KMS-11 (cell line): ENCODE data around the gene HOXD9.

Experiments used
- H2AFZ ChIP-seq: fragments of 200-600 bp; sonication (generic); 2 replicates; pipeline ENCODE4 v1.6.1; 2016; ENCODE audit warnings: antibody characterized with exemption, mixed run types, low read depth
- H3K27ac ChIP-seq: fragments of 200-600 bp; sonication (generic); 2 replicates; pipeline ENCODE4 v1.6.1; 2016; ENCODE audit warnings: mild to moderate bottlenecking, mixed run types
- H3K27me3 ChIP-seq: fragments of 200-600 bp; sonication (generic); 2 replicates; pipeline ENCODE4 v1.6.1; 2017; ENCODE audit warnings: mild to moderate bottlenecking, low read depth, mixed run types, moderate library complexity; ENCODE audit not compliant: insufficient read depth
- H3K36me3 ChIP-seq: fragments of 200-600 bp; sonication (generic); 2 replicates; pipeline ENCODE4 v1.6.1; 2017; ENCODE audit warnings: mild to moderate bottlenecking, mixed run types; ENCODE audit not compliant: insufficient read depth
- H3K4me1 ChIP-seq: fragments of 200-600 bp; sonication (generic); 2 replicates; pipeline ENCODE4 v1.6.1; 2016; ENCODE audit warnings: mild to moderate bottlenecking, low read depth, mixed run types; ENCODE audit not compliant: poor library complexity, severe bottlenecking
- H3K4me2 ChIP-seq: fragments of 200-600 bp; sonication (generic); 2 replicates; pipeline ENCODE4 v1.7.0; 2016; ENCODE audit warnings: mild to moderate bottlenecking, mixed run types
- H3K4me3 ChIP-seq: fragments of 200-600 bp; sonication (generic); IDR thresholded peaks from 2 replicates; pipeline ENCODE4 v1.6.1; 2017; ENCODE audit warnings: low read depth, low read length, mixed read lengths; ENCODE audit not compliant: insufficient read depth
- H3K79me2 ChIP-seq: fragments of 200-600 bp; sonication (generic); 2 replicates; pipeline ENCODE4 v1.6.1; 2016; ENCODE audit warnings: low read depth, mixed run types; ENCODE audit not compliant: insufficient read depth
- H3K9ac ChIP-seq: fragments of 200-600 bp; sonication (generic); 2 replicates; pipeline ENCODE4 v1.6.1; 2016; ENCODE audit warnings: mild to moderate bottlenecking, mixed run types
- H4K20me1 ChIP-seq: fragments of 200-600 bp; sonication (generic); 2 replicates; pipeline ENCODE4 v1.6.1; 2016; ENCODE audit warnings: mild to moderate bottlenecking, mixed run types; ENCODE audit not compliant: insufficient read depth
- TF ChIP-seq, protein P1 (sequence below): fragments of 200-600 bp; sonication (generic); conservative IDR thresholded peaks from 2 replicates; pipeline ENCODE4 v1.6.1; 2017; ENCODE audit warnings: low read depth, mild to moderate bottlenecking, antibody characterized with exemption, low read length, moderate library complexity, mixed read lengths

The HOXD9 gene

GRCh38 chr2:176136374-176137251, 14.1 kb downstream of the HOXD9 start:
- H4K20me1 ChIP-seq: no peaks in the 10 kb centered on the region
- H3K27me3 ChIP-seq: no peaks in the 10 kb centered on the region
- peaks cover 34% of the 10 kb centered on the region for H3K4me1 ChIP-seq
- H3K4me3 ChIP-seq: no peak overlapping the region
- no peak overlapping the region for H2AFZ ChIP-seq
- no peaks in the 10 kb centered on the region for H3K36me3 ChIP-seq
- peak overlapping the region; percentile 47; the same call in 1 of the 2 replicates for H3K4me2 ChIP-seq
- no peak overlapping the region for H3K27ac ChIP-seq
- no peak overlapping the region for H3K9ac ChIP-seq
- no peaks in the 10 kb centered on the region for H3K79me2 ChIP-seq
- TF ChIP-seq, protein P1, sequence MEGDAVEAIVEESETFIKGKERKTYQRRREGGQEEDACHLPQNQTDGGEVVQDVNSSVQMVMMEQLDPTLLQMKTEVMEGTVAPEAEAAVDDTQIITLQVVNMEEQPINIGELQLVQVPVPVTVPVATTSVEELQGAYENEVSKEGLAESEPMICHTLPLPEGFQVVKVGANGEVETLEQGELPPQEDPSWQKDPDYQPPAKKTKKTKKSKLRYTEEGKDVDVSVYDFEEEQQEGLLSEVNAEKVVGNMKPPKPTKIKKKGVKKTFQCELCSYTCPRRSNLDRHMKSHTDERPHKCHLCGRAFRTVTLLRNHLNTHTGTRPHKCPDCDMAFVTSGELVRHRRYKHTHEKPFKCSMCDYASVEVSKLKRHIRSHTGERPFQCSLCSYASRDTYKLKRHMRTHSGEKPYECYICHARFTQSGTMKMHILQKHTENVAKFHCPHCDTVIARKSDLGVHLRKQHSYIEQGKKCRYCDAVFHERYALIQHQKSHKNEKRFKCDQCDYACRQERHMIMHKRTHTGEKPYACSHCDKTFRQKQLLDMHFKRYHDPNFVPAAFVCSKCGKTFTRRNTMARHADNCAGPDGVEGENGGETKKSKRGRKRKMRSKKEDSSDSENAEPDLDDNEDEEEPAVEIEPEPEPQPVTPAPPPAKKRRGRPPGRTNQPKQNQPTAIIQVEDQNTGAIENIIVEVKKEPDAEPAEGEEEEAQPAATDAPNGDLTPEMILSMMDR: no peak

- Histone ChIP-seq H3K27me3 (no peaks in the 10 kb centered on the region), H3K4me1 (peaks cover 34% of the 10 kb centered on the region), H2AFZ (no peak overlapping the region), H3K4me2 (peak overlapping the region; percentile 47; the same call in 1 of the 2 replicates), H3K27ac (no peak overlapping the region), H4K20me1 (no peaks in the 10 kb centered on the region), H3K4me3 (no peak overlapping the region), H3K9ac (no peak overlapping the region), H3K79me2 (no peaks in the 10 kb centered on the region), H3K36me3 (no peaks in the 10 kb centered on the region)
- TF ChIP-seq, protein P1: no peak
Observed at GRCh38 chr2:176137252-176137580, 14.7 kb downstream of the HOXD9 start.

DNA sequence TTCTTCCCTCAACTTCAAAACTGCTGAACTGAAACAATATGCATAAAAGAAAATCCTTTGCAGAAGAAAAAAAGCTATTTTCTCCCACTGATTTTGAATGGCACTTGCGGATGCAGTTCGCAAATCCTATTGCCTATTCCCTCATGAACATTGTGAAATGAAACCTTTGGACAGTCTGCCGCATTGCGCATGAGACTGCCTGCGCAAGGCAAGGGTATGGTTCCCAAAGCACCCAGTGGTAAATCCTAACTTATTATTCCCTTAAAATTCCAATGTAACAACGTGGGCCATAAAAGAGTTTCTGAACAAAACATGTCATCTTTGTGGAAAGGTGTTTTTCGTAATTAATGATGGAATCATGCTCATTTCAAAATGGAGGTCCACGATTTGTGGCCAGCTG, 15.4 kb downstream of the HOXD9 start:
- no peaks in the 10 kb centered on the region for H3K36me3 ChIP-seq
- no peaks in the 10 kb centered on the region for H4K20me1 ChIP-seq
- H3K27me3 ChIP-seq: no peaks in the 10 kb centered on the region
- H2AFZ ChIP-seq: no peak overlapping the region
- no peaks in the 10 kb centered on the region for H3K79me2 ChIP-seq
- H3K27ac ChIP-seq: no peak overlapping the region
- peaks cover 34% of the 10 kb centered on the region for H3K4me1 ChIP-seq
- TF ChIP-seq, protein P1: no peak
- H3K4me2 ChIP-seq: 0 out of 2 replicates have a peak overlapping the region, but pooled peaks have one; percentile 47
- no peak overlapping the region for H3K9ac ChIP-seq
- H3K4me3 ChIP-seq: no peak overlapping the region

DNA sequence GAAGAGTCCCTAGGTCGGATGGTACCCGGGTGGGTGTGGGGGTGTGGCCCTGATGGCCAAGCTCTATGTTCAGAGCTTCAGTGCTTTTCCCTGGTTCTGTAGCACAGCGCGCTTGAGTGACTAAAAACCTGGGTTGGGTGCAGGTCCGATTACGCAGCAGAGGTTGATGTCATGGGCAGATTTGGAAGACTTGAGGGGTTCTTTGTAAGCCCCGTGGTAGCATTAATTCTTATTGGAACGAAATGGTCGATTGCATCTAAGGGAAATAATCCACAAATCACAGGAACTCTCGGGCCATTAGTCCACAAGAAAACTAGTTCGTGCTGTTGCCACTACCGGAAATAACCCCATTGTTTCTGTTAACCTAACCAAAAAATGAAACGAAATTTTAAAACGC, 16.0 kb downstream of the HOXD9 start:
- no peak overlapping the region for H2AFZ ChIP-seq
- H3K79me2 ChIP-seq: no peaks in the 10 kb centered on the region
- no peaks in the 10 kb centered on the region for H3K27me3 ChIP-seq
- no peak overlapping the region for H3K4me2 ChIP-seq
- no peaks in the 10 kb centered on the region for H4K20me1 ChIP-seq
- peaks cover 34% of the 10 kb centered on the region for H3K4me1 ChIP-seq
- no peak overlapping the region for H3K4me3 ChIP-seq
- no peak overlapping the region for H3K9ac ChIP-seq
- H3K36me3 ChIP-seq: no peaks in the 10 kb centered on the region
- no peak overlapping the region for H3K27ac ChIP-seq
- TF ChIP-seq, protein P1: no peak
